Right cardiac atrium (tissue), 5 donors: ENCODE results near the gene NUAK1. TPM values are rescaled to one million over a fixed set of nuclear protein-coding genes. Genes with fewer than 3 reads are reported as not detected.

ENCODE experiments used
- ATAC-seq, 2 donors: fragments of 200-7000 bp; cut with Tn5 transposase; one replicate each; pipeline versions ENCODE4 v1.8.0 to v1.9.1; 2020; ENCODE audit warnings: moderate library complexity in 2 of 2, mild to moderate bottlenecking in 1 of 2
- DNase-seq, 3 donors: peaks; one replicate each; pipeline ENCODE4 v3.0.0-alpha.2; 2020
- H3K27ac ChIP-seq: one replicate; pipeline ENCODE4 v1.5.1; 2013; ENCODE audit warnings: mild to moderate bottlenecking, low read length, control low read depth, moderate library complexity
- H3K27me3 ChIP-seq: one replicate; pipeline ENCODE4 v1.6.1; 2013; ENCODE audit not compliant: control insufficient read depth, insufficient read depth
- H3K4me1 ChIP-seq: one replicate; pipeline ENCODE4 v1.6.1; 2013; ENCODE audit warnings: low read length; ENCODE audit not compliant: control insufficient read depth, insufficient read depth
- H3K4me3 ChIP-seq: one replicate; pipeline ENCODE4 v1.5.1; 2013; ENCODE audit warnings: low read length, control low read depth
- H3K9me3 ChIP-seq: one replicate; pipeline ENCODE4 v1.6.1; 2013; ENCODE audit warnings: low read length; ENCODE audit not compliant: control insufficient read depth
- WGBS: extraction: QIAGEN DNeasy Blood & Tissue Kit; methylation state at CpG from one replicate; pipeline ENCODE4 v1.1.7; 2013; 5-methylcytosine and 5-hydroxymethylcytosine counted together
- intact Hi-C, 4 donors: fragments of 100-400 bp; cut with DNase I; formaldehyde crosslinking; loops; one replicate each; pipeline versions ENCODE4 v1.11.0 to v1.14.0; 2022 to 2023
- polyA plus RNA-seq: library from polyadenylated mRNA; stranded (reverse); fragments of 200-250 nt; gene quantifications from one replicate; pipeline ENCODE4 v1.2.3, GENCODE V29; 2013
- total RNA-seq, 4 donors: library from RNA; stranded (reverse); fragmentation: NEBNext Ultra II Directional; extraction: Animal tissue kit (Norgen Biotek cat#: 25700); gene quantifications; one replicate each; pipeline ENCODE4 v1.2.1, GENCODE V29; 2021
- donor health status: healthy with polysubstance abuse.
- donor health status: DM: no; HTN: yes; CAD: no.
- donor health status: DM: no; HTN: no; CAD: no.
- donor health status: DM: no; HTN: yes; CAD: no; lungs with severe emphysema.
- donor health status: DM: yes; HTN: yes; CAD: no.

The NUAK1 gene
- total and polyA plus RNA-seq, 5 donors = 10.0 to 30.2 (median 22.6) TPM

DNA sequence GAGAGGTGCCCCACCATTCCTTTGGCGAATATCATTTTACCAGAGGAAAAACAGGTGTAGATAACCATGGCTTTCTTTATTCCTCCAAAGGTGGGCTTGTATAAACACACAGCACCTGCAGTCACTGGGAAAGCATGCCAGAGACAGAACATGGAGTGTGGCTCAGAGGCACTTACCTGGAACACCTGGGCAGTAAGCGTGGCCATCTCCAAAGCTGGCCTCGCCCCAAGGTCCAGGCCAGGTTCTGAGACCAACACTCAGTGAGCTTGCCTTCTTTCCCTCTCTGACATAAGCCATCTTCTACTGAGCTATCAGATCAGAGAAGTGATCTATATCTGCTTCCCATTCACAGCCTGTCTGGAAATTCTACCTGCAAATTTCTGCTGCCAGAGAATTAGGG lies 70.5 kb downstream of the NUAK1 start:
- Histone ChIP-seq H3K4me1 (peaks cover 7% of the 10 kb centered on the region), H3K27ac (no peak overlapping the region), H3K9me3 (no peaks in the 10 kb centered on the region), H3K4me3 (no peak overlapping the region), H3K27me3 (no peaks in the 10 kb centered on the region)
- intact Hi-C loops = no loop called here
- 97% methylated on average over 3 of the region's 3 CpGs for WGBS
- DNase-seq (no peak), ATAC-seq (no peak)

DNA sequence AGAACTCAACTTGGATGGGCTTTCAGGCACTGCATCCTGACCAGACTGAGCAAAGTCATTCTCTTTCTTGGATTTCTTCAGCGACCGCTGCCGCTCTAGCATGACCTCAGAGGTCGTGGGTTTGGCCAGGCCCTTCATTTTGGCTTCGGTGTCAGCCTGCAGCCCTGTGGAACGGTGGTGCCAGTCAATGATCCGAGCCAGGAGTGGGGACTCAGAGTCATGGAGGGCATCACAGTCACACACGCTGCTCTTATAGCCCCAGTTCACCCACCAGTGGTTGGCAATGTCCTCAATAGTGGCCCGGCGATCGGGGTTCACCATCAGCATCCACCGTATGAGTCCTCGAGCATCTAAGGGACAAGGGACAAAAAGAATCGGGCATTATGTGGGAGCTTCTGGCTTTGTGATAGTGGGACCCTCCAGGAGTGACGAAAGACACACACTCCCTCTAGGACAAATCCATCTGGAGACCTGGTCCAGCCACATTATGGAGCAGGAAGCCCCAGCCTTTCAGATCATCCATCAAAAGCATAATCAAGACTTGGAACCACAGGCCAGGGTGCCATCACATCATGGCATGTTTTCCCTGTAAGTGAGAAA lies 71.0 kb downstream of the NUAK1 start:
- ATAC-seq (no peak), DNase-seq (no peak)
- 89% methylated on average over 15 of the region's 15 CpGs for WGBS
- no peak overlapping the region for H3K27ac ChIP-seq
- H3K27me3 ChIP-seq = no peaks in the 10 kb centered on the region
- no peaks in the 10 kb centered on the region for H3K9me3 ChIP-seq
- H3K4me3 ChIP-seq = no peak overlapping the region
- H3K4me1 ChIP-seq = peaks cover 5% of the 10 kb centered on the region
- intact Hi-C loops = no loop called here

DNA sequence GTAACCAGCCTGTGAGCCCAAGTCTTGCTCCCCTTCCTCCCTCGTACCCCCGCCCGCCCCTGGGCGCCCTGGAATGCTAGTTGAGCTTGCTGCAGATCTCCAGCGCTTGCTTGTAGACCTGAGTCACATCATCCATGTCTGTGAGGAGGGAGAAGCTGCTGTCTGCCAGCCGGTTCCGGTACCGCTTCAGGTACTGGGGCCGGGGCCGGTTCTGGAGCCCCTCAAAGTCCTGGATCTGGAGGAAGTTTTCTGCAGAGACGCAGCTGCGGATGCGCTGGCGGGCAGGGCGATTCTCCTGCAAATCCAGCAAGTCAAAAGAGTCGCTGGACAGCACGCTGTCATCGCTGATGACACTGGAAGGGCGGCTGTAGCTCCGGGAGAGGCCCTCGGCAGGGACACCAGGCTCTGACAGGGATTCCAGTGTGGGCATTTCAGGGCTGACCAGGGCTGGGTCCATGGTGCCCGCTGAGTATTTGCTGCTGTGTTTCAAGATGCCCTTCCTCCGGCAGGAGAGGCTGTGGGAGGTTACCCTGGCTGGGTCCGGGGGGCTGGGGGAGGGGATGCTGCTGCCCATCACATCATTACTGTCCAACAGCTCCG lies 71.9 kb downstream of the NUAK1 start:
- Histone ChIP-seq H3K4me3 (no peak overlapping the region), H3K27me3 (no peaks in the 10 kb centered on the region), H3K4me1 (peaks cover 3% of the 10 kb centered on the region), H3K9me3 (no peaks in the 10 kb centered on the region), H3K27ac (no peak overlapping the region)
- 95% methylated on average over 25 of the region's 25 CpGs for WGBS
- DNase-seq (peak in 1 of 3 donors; percentile 61), ATAC-seq (no peak)
- intact Hi-C loops = no loop called here

DNA sequence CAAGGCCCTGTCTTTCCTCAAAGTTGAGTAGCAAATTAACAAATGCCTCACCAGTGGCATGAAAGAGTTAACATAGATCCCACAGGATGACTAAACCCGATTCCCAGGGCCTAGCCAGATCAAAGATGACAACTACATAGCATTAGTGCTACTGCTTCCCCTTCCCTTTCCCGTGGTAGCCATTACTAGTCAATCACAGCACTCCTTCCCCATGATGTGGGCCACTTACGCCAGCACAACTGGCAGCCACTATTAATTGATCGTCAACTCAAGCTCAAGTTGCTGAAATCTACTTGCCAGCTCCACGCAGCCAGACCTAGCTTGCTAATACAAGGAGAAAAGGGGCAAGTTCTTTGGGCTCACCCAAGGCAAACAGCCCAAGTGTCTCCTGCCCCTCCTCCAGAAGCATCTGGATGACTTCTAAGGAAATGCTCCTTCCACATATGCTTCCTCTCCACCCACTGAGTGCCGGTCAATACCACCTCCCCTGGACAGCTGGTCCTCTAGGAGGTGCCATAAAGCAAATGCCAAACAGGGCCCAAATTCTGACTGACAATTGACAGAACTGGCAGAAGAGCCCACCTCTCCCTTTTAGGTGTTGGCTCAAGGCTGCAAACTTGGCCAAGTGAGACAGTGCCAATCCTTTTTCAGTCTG lies 72.6 kb downstream of the NUAK1 start:
- intact Hi-C loops = no loop called here
- H3K4me1 ChIP-seq = peaks cover 3% of the 10 kb centered on the region
- no peak overlapping the region for H3K27ac ChIP-seq
- no peaks in the 10 kb centered on the region for H3K27me3 ChIP-seq
- no peak overlapping the region for H3K4me3 ChIP-seq
- no peak for ATAC-seq
- DNase-seq = no peak
- WGBS = 55% methylated on average over 6 of the region's 6 CpGs
- no peaks in the 10 kb centered on the region for H3K9me3 ChIP-seq

DNA sequence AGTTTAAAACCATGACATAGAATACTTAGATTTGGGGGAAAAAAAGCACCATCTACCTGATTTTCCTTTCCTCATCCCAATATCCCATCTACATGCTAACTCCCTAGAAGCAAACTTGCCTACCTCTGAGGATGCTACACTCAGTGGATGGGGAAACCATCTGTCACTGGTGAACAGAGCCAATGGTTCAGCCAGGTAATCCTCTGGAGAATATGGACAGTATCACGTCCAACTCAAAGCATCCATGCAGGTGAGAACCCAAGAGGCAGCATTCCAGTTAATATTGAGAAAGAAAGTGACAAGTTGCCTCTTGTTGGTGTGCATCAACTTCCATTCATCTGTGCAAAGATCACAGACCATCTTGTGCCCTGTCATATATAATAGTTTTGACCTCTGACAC lies 73.2 kb downstream of the NUAK1 start:
- WGBS = 0% methylated on average over 1 of the region's 1 CpG
- DNase-seq = no peak
- H3K4me1 ChIP-seq = peaks cover 3% of the 10 kb centered on the region
- H3K27ac ChIP-seq = no peak overlapping the region
- no peak overlapping the region for H3K4me3 ChIP-seq
- H3K9me3 ChIP-seq = no peaks in the 10 kb centered on the region
- no peaks in the 10 kb centered on the region for H3K27me3 ChIP-seq
- no peak for ATAC-seq
- intact Hi-C loops = no loop called here

DNA sequence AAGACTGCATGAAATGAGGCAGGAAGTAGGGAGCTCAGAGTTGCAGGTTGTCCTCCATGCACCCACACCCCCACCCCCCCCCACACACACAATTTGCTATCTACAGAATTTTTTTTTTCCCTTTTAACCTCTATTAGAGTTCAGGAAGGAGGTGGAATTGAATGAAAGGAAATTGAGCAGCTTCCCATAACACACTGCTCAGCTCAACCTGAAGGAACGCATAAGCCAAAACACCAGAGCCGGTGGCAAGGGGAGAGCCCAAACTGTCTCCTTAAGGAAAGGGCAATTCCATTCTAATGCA lies 74.1 kb downstream of the NUAK1 start:
- 83% methylated on average over 2 of the region's 2 CpGs for WGBS
- no peak overlapping the region for H3K27ac ChIP-seq
- H3K9me3 ChIP-seq = no peaks in the 10 kb centered on the region
- intact Hi-C loops = no loop called here
- DNase-seq (no peak), ATAC-seq (peak; percentile 44 to 45)
- no peaks in the 10 kb centered on the region for H3K27me3 ChIP-seq
- peaks cover 3% of the 10 kb centered on the region for H3K4me1 ChIP-seq
- no peak overlapping the region for H3K4me3 ChIP-seq

DNA sequence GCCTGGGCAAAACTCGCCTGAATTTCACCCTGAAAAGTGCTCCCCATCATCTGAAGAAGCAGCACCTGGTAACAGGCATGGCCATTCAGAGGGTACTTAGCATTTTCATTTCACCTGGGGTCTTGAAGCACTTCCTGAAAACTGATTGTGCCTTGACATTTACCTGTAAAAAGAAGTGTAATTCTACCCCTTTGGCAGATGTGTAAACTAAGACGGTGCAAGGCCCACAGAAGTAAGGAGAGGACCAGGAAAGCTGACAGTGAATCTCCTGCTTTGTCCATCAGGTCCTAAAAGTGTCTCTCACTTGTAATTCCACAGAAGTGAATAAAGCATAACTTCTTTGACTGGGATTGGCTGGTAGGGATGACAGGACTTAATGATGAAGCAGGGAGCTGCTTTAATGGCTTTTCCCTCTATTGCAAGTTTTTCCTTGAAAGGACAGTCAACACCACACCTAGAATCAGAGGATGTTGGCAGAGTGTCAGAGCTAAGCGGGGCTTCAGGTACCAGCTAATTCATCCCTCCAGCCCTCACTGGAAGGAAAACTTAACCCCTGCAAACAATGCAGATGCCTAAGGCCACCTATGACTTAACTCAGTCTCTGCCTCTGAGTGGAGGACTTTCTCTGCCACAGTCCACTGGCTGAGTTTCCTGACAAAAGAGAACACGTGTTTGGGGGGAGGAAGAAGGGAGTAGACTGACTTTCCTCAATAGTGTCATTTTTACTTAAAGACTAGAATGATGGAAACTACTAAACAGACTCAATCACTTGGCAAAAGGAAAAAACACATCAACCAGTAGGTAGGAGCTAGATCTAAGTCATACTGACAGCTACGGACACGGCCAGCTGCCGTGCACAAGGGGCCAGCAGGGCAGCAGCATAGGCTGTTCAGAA lies 74.7 kb downstream of the NUAK1 start:
- Histone ChIP-seq H3K4me1 (peaks cover 3% of the 10 kb centered on the region), H3K9me3 (no peaks in the 10 kb centered on the region), H3K27ac (no peak overlapping the region), H3K27me3 (no peaks in the 10 kb centered on the region), H3K4me3 (no peak overlapping the region)
- 73% methylated on average over 7 of the region's 7 CpGs for WGBS
- ATAC-seq (no peak), DNase-seq (no peak)
- intact Hi-C loops = no loop called here

DNA sequence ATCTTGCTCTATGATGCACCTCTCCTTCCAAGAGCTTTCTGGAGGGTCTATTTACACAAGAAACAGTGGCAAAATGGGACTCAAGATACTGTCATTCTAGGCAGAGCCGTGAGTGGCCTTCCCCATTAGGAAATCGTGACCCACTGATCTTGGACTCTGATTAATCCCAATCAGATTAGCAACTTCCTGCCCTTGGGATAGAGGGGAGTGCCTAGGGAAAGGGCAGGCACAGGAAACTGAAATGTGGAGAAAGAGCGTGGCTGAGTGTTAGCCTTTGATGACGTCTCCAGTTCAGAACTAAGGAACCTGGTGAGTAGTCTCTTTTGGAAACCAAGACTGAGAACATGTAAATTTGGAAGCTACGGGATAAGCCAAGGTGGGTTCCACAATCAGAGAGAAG lies 76.1 kb downstream of the NUAK1 start:
- no peak overlapping the region for H3K27ac ChIP-seq
- no peak overlapping the region for H3K4me3 ChIP-seq
- peaks cover 3% of the 10 kb centered on the region for H3K4me1 ChIP-seq
- no peaks in the 10 kb centered on the region for H3K27me3 ChIP-seq
- H3K9me3 ChIP-seq = no peaks in the 10 kb centered on the region
- intact Hi-C loops = no loop called here
- peak in 1 of 2 donors; percentile 51 for ATAC-seq
- WGBS = 57% methylated on average over 5 of the region's 5 CpGs
- DNase-seq = no peak

DNA sequence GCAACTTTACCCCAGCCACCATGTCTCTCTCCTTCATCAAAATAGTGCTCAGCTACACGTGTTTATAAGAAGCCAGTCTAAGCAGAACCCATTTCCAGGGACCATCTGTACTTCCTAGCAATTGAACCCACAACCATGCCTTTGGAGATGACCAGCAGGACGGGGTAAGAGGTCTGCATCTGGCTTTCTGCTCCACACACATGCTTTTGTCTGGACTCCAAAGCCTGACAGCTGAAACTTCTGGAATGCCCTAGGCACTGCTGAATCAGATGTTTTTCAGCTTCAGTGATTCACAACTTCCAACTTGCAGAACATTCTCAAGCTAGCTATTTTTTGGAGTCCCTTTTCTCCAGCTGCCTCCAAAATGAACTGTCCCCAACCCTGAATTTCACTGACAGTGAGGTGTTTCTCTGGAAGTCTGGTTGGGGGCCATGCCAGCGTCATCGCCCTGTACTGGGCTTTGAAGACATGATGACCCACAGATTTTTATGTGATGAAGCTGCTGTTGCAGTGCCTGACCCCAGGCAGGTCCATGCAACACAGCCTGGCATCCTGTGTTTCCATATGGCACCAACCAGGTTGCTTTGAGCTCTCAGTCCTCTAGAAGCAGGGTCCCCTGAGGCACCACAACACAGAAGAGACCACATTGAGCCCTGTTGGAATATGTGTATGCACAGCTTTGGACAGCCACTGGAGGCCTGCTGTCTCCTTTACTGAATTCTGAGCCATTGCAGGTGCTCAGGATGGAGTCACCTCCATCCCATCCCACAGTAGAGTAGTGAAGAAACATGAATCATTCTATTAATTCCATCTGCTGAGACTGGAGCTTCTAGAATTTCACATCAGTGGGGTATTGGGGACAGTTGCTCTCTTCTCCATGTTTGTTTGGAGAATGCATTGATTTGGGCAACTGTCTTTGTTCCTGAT lies 80.2 kb downstream of the NUAK1 start:
- Histone ChIP-seq H3K9me3 (no peaks in the 10 kb centered on the region), H3K4me3 (no peak overlapping the region), H3K27ac (no peak overlapping the region), H3K4me1 (no peaks in the 10 kb centered on the region), H3K27me3 (no peaks in the 10 kb centered on the region)
- DNase-seq (no peak), ATAC-seq (no peak)
- 76% methylated on average over 4 of the region's 4 CpGs for whole genome bisulfite sequencing
- intact Hi-C loops = no loop called here

DNA sequence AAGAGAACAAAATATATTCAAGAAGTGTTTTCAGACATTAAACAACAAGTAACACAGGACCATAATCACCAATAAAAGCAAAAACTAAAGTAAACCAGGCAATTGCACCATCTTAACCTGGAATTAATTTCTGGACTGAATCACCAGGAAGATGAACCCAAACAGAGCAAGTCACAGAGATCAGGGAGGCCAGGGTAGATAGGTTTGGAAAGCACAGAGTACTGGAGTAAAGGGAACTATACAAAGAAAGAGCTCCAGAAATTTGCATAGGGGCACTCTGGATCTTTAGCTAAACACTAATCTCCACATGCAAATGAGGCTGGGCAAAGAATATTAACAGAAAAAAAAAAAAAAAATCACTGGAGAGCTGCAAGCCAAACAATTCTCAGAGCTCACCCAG lies 84.7 kb downstream of the NUAK1 start:
- Histone ChIP-seq H3K27me3 (no peaks in the 10 kb centered on the region), H3K27ac (no peak overlapping the region), H3K4me3 (no peak overlapping the region), H3K4me1 (no peaks in the 10 kb centered on the region), H3K9me3 (no peaks in the 10 kb centered on the region)
- DNase-seq (no peak), ATAC-seq (no peak)
- intact Hi-C loops = no loop called here
